ENCODE data around the gene TICRR. TPM values are rescaled to one million over a fixed set of nuclear protein-coding genes. Genes with fewer than 3 reads are reported as not detected.

Gene TICRR
- total and polyA plus RNA-seq, 2 of the 13 experiments (the other 11 are each of a cell fraction or from before 2014, with no cell fraction given), result 4.1 to 14.3 TPM

DNA sequence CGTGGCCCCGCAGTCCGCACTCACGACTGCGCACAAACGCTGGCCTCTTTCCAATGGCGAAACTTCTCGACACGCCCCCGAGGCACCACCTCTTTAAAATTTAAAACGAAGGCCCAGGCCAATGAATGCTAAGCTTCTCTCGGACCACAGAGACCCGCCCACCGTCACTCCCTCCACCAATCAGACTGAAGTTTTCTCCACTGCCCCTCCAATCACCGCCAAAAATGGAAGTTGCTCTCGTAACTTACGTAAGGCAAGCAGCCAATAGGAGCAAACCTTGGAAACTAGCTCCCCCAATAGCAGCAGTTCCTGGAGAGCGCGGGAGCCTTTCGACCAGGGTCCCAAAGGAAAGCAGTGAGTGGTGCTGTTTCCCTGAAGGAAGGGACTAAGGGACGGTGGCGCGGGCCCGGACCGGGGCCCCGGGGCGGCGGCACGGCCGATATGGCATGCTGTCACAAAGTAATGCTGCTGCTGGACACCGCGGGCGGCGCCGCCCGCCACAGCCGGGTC, at the start of gene TICRR (continued):
- TF ChIP-seq ZFP91 (CRISPR knock-in tag; IDR thresholded peaks at IDR 0.05; ENCODE audit: borderline replicate concordance) (no peak), KDM3A (CRISPR knock-in tag; IDR thresholded peaks at IDR 0.05; ENCODE audit: low read depth) (0 out of 2 replicates have a peak, but pooled peaks have one; percentile 17), SIX1 (CRISPR knock-in tag; IDR thresholded peaks at IDR 0.05; ENCODE audit: borderline replicate concordance) (0 out of 2 replicates have a peak, but pooled peaks have one; percentile 9), ZNF33B (CRISPR knock-in tag; IDR thresholded peaks at IDR 0.05) (no peak), GATAD1 (CRISPR knock-in tag; IDR thresholded peaks at IDR 0.05) (peak; percentile 59; the same call in 1 of the 2 replicates), SP4 (CRISPR knock-in tag; IDR thresholded peaks at IDR 0.05) (peak; percentile 74), ZNF891 (CRISPR knock-in tag; IDR thresholded peaks at IDR 0.05) (0 out of 2 replicates have a peak, but pooled peaks have one; percentile 40), BRD4 (CRISPR knock-in tag; IDR thresholded peaks at IDR 0.05) (no peak), MNT (IDR thresholded peaks at IDR 0.05) (0 out of 2 replicates have a peak, but pooled peaks have one; percentile 8), TIGD3 (CRISPR knock-in tag; IDR thresholded peaks at IDR 0.05; ENCODE audit: borderline replicate concordance) (no peak), NCOR1 (IDR thresholded peaks at IDR 0.05; ENCODE audit: borderline replicate concordance, low read length) (peak; percentile 18; the same call in 1 of the 2 replicates), POLR2G (IDR thresholded peaks at IDR 0.05; ENCODE audit: low read depth, low read length) (peak; percentile 79), ARNT2 (CRISPR knock-in tag; IDR thresholded peaks at IDR 0.05; ENCODE audit: low read depth) (peak; percentile 94), POLR2AphosphoS2 (IDR thresholded peaks at IDR 0.05; ENCODE audit: low read depth, low read length) (no peak), DDIT3 (CRISPR knock-in tag; IDR thresholded peaks at IDR 0.05) (no peak), NRL (CRISPR knock-in tag; IDR thresholded peaks at IDR 0.05; ENCODE audit: borderline replicate concordance) (peak; percentile 51; the same call in 1 of the 2 replicates), HNRNPK (IDR thresholded peaks at IDR 0.05; ENCODE audit: low read depth, low read length, poor library complexity, severe bottlenecking) (no peak), ZBTB4 (CRISPR knock-in tag; IDR thresholded peaks at IDR 0.05; ENCODE audit: borderline replicate concordance) (peak; percentile 20; the same call in 1 of the 2 replicates), SP140L (CRISPR knock-in tag; IDR thresholded peaks at IDR 0.05; ENCODE audit: borderline replicate concordance) (no peak)
- TF ChIP-seq, protein P1, sequence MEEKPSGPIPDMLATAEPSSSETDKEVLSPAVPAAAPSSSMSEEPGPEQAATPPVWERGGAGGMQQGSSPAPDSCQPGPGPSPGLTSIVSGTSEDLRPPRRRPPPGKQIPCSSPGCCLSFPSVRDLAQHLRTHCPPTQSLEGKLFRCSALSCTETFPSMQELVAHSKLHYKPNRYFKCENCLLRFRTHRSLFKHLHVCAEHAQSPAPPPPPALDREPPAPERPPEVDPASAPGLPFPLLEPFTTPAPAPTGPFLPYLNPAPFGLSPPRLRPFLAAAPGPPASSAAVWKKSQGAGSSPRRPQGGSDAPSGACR (CRISPR knock-in tag; IDR thresholded peaks at IDR 0.05), result 0 out of 2 replicates have a peak, but pooled peaks have one; percentile 37
